ENCODE data around the gene SNRPA.

The SNRPA gene

GRCh38 chr19:40752257-40752781 lies 1.3 kb downstream of the SNRPA start:
- TF ChIP-seq YY1 (IDR thresholded peaks at IDR 0.05; ENCODE audit: low read depth) = no peak

- TF ChIP-seq RAD21 (IDR thresholded peaks at IDR 0.05; ENCODE audit: low read depth) (no peak), MAX (IDR thresholded peaks at IDR 0.05) (no peak)
These were observed 3.7 kb downstream of the SNRPA start for GRCh38 chr19:40754611-40755247.

- TF ChIP-seq NFIC (IDR thresholded peaks at IDR 0.05) = no peak
- TF ChIP-seq FOXM1 (IDR thresholded peaks at IDR 0.05; ENCODE audit: borderline replicate concordance, low read depth) = no peak
- TF ChIP-seq EP300 (IDR thresholded peaks at IDR 0.05; ENCODE audit: borderline replicate concordance) = no peak
- TF ChIP-seq TCF12 (IDR thresholded peaks at IDR 0.05; ENCODE audit: low read depth) = no peak
- TF ChIP-seq CEBPB (IDR thresholded peaks at IDR 0.05) = no peak
- TF ChIP-seq RAD21 (IDR thresholded peaks at IDR 0.05; ENCODE audit: low read depth) = no peak
- TF ChIP-seq USF1 (IDR thresholded peaks at IDR 0.05) = no peak
- TF ChIP-seq EGR1 (IDR thresholded peaks at IDR 0.05) = no peak
- no peak for TF ChIP-seq MAX (IDR thresholded peaks at IDR 0.05)
- no peak for TF ChIP-seq ZBTB7A (IDR thresholded peaks at IDR 0.05; ENCODE audit: low read depth)
- no peak for TF ChIP-seq TEAD4 (IDR thresholded peaks at IDR 0.05)
- TF ChIP-seq REST (IDR thresholded peaks at IDR 0.05; ENCODE audit: low read depth) = no peak
- no peak for TF ChIP-seq TAF1 (IDR thresholded peaks at IDR 0.05; ENCODE audit: low read depth)
- no peak for TF ChIP-seq YY1 (IDR thresholded peaks at IDR 0.05; ENCODE audit: low read depth)
- TF ChIP-seq CREB1 (IDR thresholded peaks at IDR 0.05; ENCODE audit: low read depth) = no peak
These were observed 4.2 kb downstream of the SNRPA start for GRCh38 chr19:40755248-40755624.

- TF ChIP-seq FOXM1 (IDR thresholded peaks at IDR 0.05; ENCODE audit: borderline replicate concordance, low read depth) = no peak
- no peak for TF ChIP-seq CEBPB (IDR thresholded peaks at IDR 0.05)
- TF ChIP-seq EP300 (IDR thresholded peaks at IDR 0.05; ENCODE audit: borderline replicate concordance) = no peak
- no peak for TF ChIP-seq TAF1 (IDR thresholded peaks at IDR 0.05; ENCODE audit: low read depth)
- TF ChIP-seq TCF12 (IDR thresholded peaks at IDR 0.05; ENCODE audit: low read depth) = no peak
- TF ChIP-seq ZBTB7A (IDR thresholded peaks at IDR 0.05; ENCODE audit: low read depth) = no peak
- TF ChIP-seq TEAD4 (IDR thresholded peaks at IDR 0.05) = no peak
These were observed 4.8 kb downstream of the SNRPA start for GRCh38 chr19:40755791-40756190.

- TF ChIP-seq TEAD4 (IDR thresholded peaks at IDR 0.05) (no peak), ZBTB7A (IDR thresholded peaks at IDR 0.05; ENCODE audit: low read depth) (no peak), USF1 (IDR thresholded peaks at IDR 0.05) (no peak), NFIC (IDR thresholded peaks at IDR 0.05) (no peak), FOXM1 (IDR thresholded peaks at IDR 0.05; ENCODE audit: borderline replicate concordance, low read depth) (no peak), RAD21 (IDR thresholded peaks at IDR 0.05; ENCODE audit: low read depth) (no peak), TCF12 (IDR thresholded peaks at IDR 0.05; ENCODE audit: low read depth) (no peak), TAF1 (IDR thresholded peaks at IDR 0.05; ENCODE audit: low read depth) (no peak), CREB1 (IDR thresholded peaks at IDR 0.05; ENCODE audit: low read depth) (no peak), CEBPB (IDR thresholded peaks at IDR 0.05) (no peak), MAX (IDR thresholded peaks at IDR 0.05) (no peak), YY1 (IDR thresholded peaks at IDR 0.05; ENCODE audit: low read depth) (no peak), REST (IDR thresholded peaks at IDR 0.05; ENCODE audit: low read depth) (no peak), EP300 (IDR thresholded peaks at IDR 0.05; ENCODE audit: borderline replicate concordance) (no peak), EGR1 (IDR thresholded peaks at IDR 0.05) (no peak)
These were observed 5.6 kb downstream of the SNRPA start for GRCh38 chr19:40756502-40757110.

GRCh38 chr19:40758491-40758890 lies 7.5 kb downstream of the SNRPA start:
- TF ChIP-seq REST (IDR thresholded peaks at IDR 0.05; ENCODE audit: low read depth) = no peak

Data from Ishikawa (cell line).